Neuronal stem cell (in vitro differentiated cells): Measurements from ENCODE around the gene ZNF19.

ENCODE experiments used
- DNase-seq: peaks from one replicate; pipeline ENCODE4 v3.0.0-alpha.2; 2013; ENCODE audit warnings: low spot score
- H2AFZ ChIP-seq: one replicate; pipeline ENCODE4 v1.6.1; 2013; ENCODE audit warnings: mild to moderate bottlenecking, low read length, inconsistent platforms
- H2AK5ac ChIP-seq: 2 replicates; pipeline ENCODE4 v1.6.1; 2013; ENCODE audit warnings: low read depth, mild to moderate bottlenecking, inconsistent platforms, low read length, moderate library complexity, mixed read lengths
- H2BK120ac ChIP-seq: 2 replicates; pipeline ENCODE4 v1.6.1; 2013; ENCODE audit warnings: low read depth, mild to moderate bottlenecking, inconsistent platforms, low read length, moderate library complexity, mixed read lengths
- H2BK12ac ChIP-seq: one replicate; pipeline ENCODE4 v1.6.1; 2013; ENCODE audit warnings: low read length, inconsistent platforms
- H2BK15ac ChIP-seq: 2 replicates; pipeline ENCODE4 v1.6.1; 2013; ENCODE audit warnings: mild to moderate bottlenecking, low read length, inconsistent platforms, mixed read lengths
- H2BK5ac ChIP-seq: one replicate; pipeline ENCODE4 v1.6.1; 2013; ENCODE audit warnings: inconsistent platforms, mild to moderate bottlenecking, low read length, moderate library complexity
- H3K14ac ChIP-seq: one replicate; pipeline ENCODE4 v1.6.1; 2013; ENCODE audit warnings: low read length, inconsistent platforms
- H3K18ac ChIP-seq: 2 replicates; pipeline ENCODE4 v1.6.1; 2013; ENCODE audit warnings: low read length, inconsistent platforms
- H3K23ac ChIP-seq: 2 replicates; pipeline ENCODE4 v1.6.1; 2013; ENCODE audit warnings: low read depth, mild to moderate bottlenecking, mixed read lengths, low read length, inconsistent platforms; ENCODE audit not compliant: poor library complexity
- H3K27ac ChIP-seq: replicated peaks from 3 replicates; pipeline ENCODE4 v1.5.1; 2013; ENCODE audit warnings: low read length, inconsistent platforms
- H3K27me3 ChIP-seq, 3 experiments: 2 replicates each; pipeline ENCODE4 v1.6.1; 2013; ENCODE audit warnings: low read length in 3 of 3, mild to moderate bottlenecking in 2 of 3, inconsistent platforms in 1 of 3, low read depth in 1 of 3, mixed read lengths in 1 of 3, moderate library complexity in 1 of 3; ENCODE audit not compliant: control insufficient read depth in 3 of 3, insufficient read depth in 3 of 3
- H3K36me3 ChIP-seq, 2 donors: replicated peaks in 1 of 2; 2 replicates each; pipeline ENCODE4 v1.6.1; 2013; ENCODE audit warnings: low read length in 2 of 2; ENCODE audit not compliant: control insufficient read depth in 2 of 2, insufficient read depth in 2 of 2
- H3K4ac ChIP-seq: 2 replicates; pipeline ENCODE4 v1.6.1; 2013; ENCODE audit warnings: inconsistent platforms, mild to moderate bottlenecking, low read length, moderate library complexity
- H3K4me1 ChIP-seq, 2 donors: 1 replicate in 1 of 2; 2 replicates in 1 of 2; pipeline ENCODE4 v1.6.1; 2013; ENCODE audit warnings: low read length in 2 of 2, low read depth in 1 of 2; ENCODE audit not compliant: control insufficient read depth in 2 of 2, insufficient read depth in 1 of 2
- H3K4me2 ChIP-seq: one replicate; pipeline ENCODE4 v1.6.1; 2013; ENCODE audit warnings: mild to moderate bottlenecking, low read length, inconsistent platforms; ENCODE audit not compliant: insufficient read depth, poor library complexity, severe bottlenecking
- H3K4me3 ChIP-seq, 2 donors: 2 replicates each; pipeline ENCODE4 v1.5.1; 2013; ENCODE audit warnings: low read length in 2 of 2, mild to moderate bottlenecking in 2 of 2, inconsistent platforms in 1 of 2, moderate library complexity in 1 of 2
- H3K79me1 ChIP-seq: one replicate; pipeline ENCODE4 v1.6.1; 2013; ENCODE audit warnings: low read depth, mild to moderate bottlenecking, inconsistent platforms, low read length, moderate library complexity
- H3K9ac ChIP-seq: one replicate; pipeline ENCODE4 v1.6.1; 2013; ENCODE audit warnings: mild to moderate bottlenecking, low read depth, low read length, inconsistent platforms; ENCODE audit not compliant: poor library complexity
- H3K9me3 ChIP-seq, 2 donors: replicated peaks in 1 of 2; 2 replicates each; pipeline versions ENCODE3 to v1.6.1; 2013; ENCODE audit warnings: low read length in 2 of 2, mild to moderate bottlenecking in 2 of 2, inconsistent platforms in 1 of 2, low read depth in 1 of 2, mixed read lengths in 1 of 2, moderate library complexity in 1 of 2; ENCODE audit not compliant: control insufficient read depth in 2 of 2, insufficient read depth in 1 of 2
- H4K8ac ChIP-seq: one replicate; pipeline ENCODE4 v1.6.1; 2013; ENCODE audit warnings: low read depth, mild to moderate bottlenecking, inconsistent platforms, low read length, moderate library complexity
- H4K91ac ChIP-seq: one replicate; pipeline ENCODE4 v1.6.1; 2013; ENCODE audit warnings: low read length, low read depth, mild to moderate bottlenecking, inconsistent platforms; ENCODE audit not compliant: poor library complexity
- WGBS, 2 donors: extraction: QIAGEN DNeasy Blood & Tissue Kit; methylation state at CpG; one replicate each; pipeline ENCODE4 v1.1.7; 2013; ENCODE audit warnings: missing lambda C conversion rate in 2 of 2, mixed read lengths in 1 of 2; ENCODE audit not compliant: insufficient read length in 2 of 2, insufficient replicate concordance in 1 of 2; ENCODE audit errors: extremely low coverage in 2 of 2; 5-methylcytosine and 5-hydroxymethylcytosine counted together

Gene ZNF19

DNA sequence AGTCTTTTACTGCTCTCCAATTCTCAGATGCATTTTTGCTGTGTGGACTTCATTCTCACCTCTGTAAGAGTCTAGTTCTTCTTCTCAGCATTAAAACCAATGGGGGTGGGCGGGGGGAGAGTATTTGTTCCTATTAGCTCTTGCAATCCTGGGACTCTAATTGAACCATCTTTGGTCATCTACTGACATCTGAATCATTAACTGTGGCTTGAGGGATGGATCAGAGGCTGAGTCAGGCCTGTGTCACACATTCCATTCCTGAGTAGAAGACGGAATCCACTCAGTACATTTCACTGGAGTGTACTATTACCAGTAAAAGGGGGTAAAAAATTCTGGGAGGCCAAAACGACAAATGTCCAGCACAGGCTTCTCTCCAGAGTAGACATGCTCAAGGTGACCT, 14.3 kb downstream of the ZNF19 start:
- H4K8ac ChIP-seq: no peak overlapping the region
- no peak overlapping the region for H2BK12ac ChIP-seq
- no peak overlapping the region for H3K4ac ChIP-seq
- H3K4me2 ChIP-seq: no peak overlapping the region
- no peak overlapping the region for H3K27ac ChIP-seq
- H3K14ac ChIP-seq: no peak overlapping the region
- no peaks in the 10 kb centered on the region for H3K4me1 ChIP-seq
- H3K9ac ChIP-seq: no peak overlapping the region
- no peak overlapping the region for H2AFZ ChIP-seq
- H4K91ac ChIP-seq: no peak overlapping the region
- H3K27me3 ChIP-seq: no peaks in the 10 kb centered on the region
- no peak overlapping the region for H2BK15ac ChIP-seq
- H3K36me3 ChIP-seq: peaks cover 6 to 57% of the 10 kb centered on the region in 2 donors
- no peak overlapping the region for H2BK5ac ChIP-seq
- H3K4me3 ChIP-seq: no peak overlapping the region
- no peaks in the 10 kb centered on the region for H3K9me3 ChIP-seq
- H2AK5ac ChIP-seq: no peak overlapping the region
- no peak overlapping the region for H3K18ac ChIP-seq
- no peak overlapping the region for H3K23ac ChIP-seq
- WGBS, 2 donors: no CpG with 5 or more reads among the region's 3 CpGs
- DNase-seq: no peak
- H2BK120ac ChIP-seq: no peak overlapping the region
- H3K79me1 ChIP-seq: no peaks in the 10 kb centered on the region

DNA sequence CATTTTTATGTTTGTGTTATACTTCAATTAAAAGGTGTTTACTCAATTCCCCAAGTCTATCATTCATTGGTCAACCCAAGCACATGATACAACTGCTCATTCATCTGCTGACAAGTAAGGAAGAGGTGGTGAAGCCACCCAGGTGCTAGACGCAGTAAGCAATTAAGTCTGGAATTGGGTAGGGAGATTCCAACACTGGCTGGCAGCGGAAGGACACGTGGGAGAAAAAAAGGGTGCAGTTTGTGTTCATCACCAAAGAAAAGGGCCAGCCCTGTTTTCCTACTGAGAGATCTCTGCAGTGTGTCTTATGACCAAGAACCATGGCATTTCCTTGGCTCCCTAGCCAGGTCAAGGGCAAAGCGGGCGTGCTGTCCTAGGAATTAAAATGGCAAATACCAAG, 15.2 kb downstream of the ZNF19 start:
- Histone ChIP-seq H2AFZ (no peak overlapping the region), H4K91ac (no peak overlapping the region), H3K27ac (no peak overlapping the region), H3K14ac (no peak overlapping the region), H2AK5ac (no peak overlapping the region), H3K9ac (no peak overlapping the region), H3K36me3 (peaks cover 6 to 53% of the 10 kb centered on the region in 2 donors), H2BK120ac (no peak overlapping the region), H3K4me2 (no peak overlapping the region), H3K9me3 (no peaks in the 10 kb centered on the region), H3K4me1 (no peaks in the 10 kb centered on the region), H3K4ac (no peak overlapping the region), H3K79me1 (no peaks in the 10 kb centered on the region), H3K27me3 (no peaks in the 10 kb centered on the region), H2BK15ac (no peak overlapping the region), H2BK5ac (no peak overlapping the region), H3K18ac (no peak overlapping the region), H2BK12ac (no peak overlapping the region), H3K23ac (no peak overlapping the region), H4K8ac (no peak overlapping the region), H3K4me3 (no peak overlapping the region)
- DNase-seq: no peak
- no CpG with 5 or more reads among the region's 5 CpGs for WGBS, 2 donors

DNA sequence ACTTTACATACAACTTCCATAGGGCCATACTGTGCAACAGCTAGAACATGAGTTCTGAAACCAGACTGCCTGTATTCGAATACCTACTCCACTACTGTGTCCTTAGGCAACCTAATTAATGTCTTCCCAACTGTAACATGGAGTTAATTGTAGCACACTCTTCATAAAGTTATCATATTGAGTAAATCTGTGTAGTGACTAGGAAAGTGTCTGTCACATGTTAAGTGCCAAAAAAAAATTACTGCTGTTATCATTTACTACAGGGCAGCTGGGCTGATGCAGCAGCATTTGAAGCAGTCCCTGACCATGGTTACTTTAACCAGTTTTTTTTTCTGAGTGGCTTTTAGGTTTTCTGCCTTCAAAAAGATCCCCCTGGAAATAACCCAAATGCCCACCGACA, 16.2 kb downstream of the ZNF19 start:
- Histone ChIP-seq H3K4me1 (no peaks in the 10 kb centered on the region), H3K27me3 (no peaks in the 10 kb centered on the region), H2BK12ac (no peak overlapping the region), H3K23ac (no peak overlapping the region), H3K36me3 (peaks cover 6 to 43% of the 10 kb centered on the region in 2 donors), H3K18ac (no peak overlapping the region), H3K4me2 (no peak overlapping the region), H3K4ac (no peak overlapping the region), H3K9ac (no peak overlapping the region), H3K14ac (no peak overlapping the region), H3K79me1 (no peaks in the 10 kb centered on the region), H2AK5ac (no peak overlapping the region), H3K4me3 (no peak overlapping the region), H2AFZ (no peak overlapping the region), H4K8ac (no peak overlapping the region), H2BK15ac (no peak overlapping the region), H2BK120ac (no peak overlapping the region), H3K9me3 (no peaks in the 10 kb centered on the region), H2BK5ac (no peak overlapping the region), H3K27ac (no peak overlapping the region), H4K91ac (no peak overlapping the region)
- WGBS, 2 donors: no CpG with 5 or more reads among the region's 2 CpGs
- no peak for DNase-seq

DNA sequence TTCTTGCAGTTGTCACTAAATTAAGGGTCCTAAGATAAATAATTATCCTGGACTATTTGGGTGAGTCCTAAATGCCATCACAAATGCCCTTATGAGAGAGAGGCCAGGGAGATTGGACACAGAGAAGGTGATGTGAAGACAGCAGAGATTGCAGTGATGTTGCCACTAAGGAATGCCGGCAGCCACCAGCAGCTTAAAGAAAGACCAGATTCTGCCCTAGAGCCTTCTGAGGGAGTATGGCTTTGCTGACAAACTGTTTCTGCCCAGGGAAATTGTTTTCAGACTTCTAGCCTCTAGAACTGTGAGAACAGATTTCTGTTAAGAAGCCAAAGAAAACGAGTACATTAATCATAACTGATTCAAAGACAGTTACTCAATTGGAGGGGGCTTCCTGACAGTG, 17.1 kb downstream of the ZNF19 start:
- Histone ChIP-seq H3K4me2 (no peak overlapping the region), H2BK15ac (no peak overlapping the region), H3K18ac (no peak overlapping the region), H3K4ac (no peak overlapping the region), H3K9me3 (no peaks in the 10 kb centered on the region), H2BK12ac (no peak overlapping the region), H3K27ac (no peak overlapping the region), H3K79me1 (no peaks in the 10 kb centered on the region), H2BK120ac (no peak overlapping the region), H3K9ac (no peak overlapping the region), H2BK5ac (no peak overlapping the region), H2AFZ (no peak overlapping the region), H3K23ac (no peak overlapping the region), H2AK5ac (no peak overlapping the region), H3K27me3 (no peaks in the 10 kb centered on the region), H3K4me1 (no peaks in the 10 kb centered on the region), H3K4me3 (no peak overlapping the region), H3K14ac (no peak overlapping the region), H4K8ac (no peak overlapping the region), H3K36me3 (peaks cover 6 to 34% of the 10 kb centered on the region in 2 donors), H4K91ac (no peak overlapping the region)
- DNase-seq: no peak
- no CpG with 5 or more reads among the region's 2 CpGs for WGBS, 2 donors
